Peyer's patch (tissue), 4 donors: Measurements from ENCODE around the gene MICA. TPM values are rescaled to one million over a fixed set of nuclear protein-coding genes. Genes with fewer than 3 reads are reported as not detected.

Experiments
- DNase-seq, 3 donors: peaks; one replicate each; pipeline ENCODE4 v3.0.0-alpha.2; 2017 to 2019
- H3K27ac ChIP-seq, 4 donors: fragments of 200-600 bp; sonication (generic); one replicate each; pipeline ENCODE4 v1.5.1; 2016 to 2019
- H3K27me3 ChIP-seq, 2 donors: fragments of 200-600 bp; sonication (generic); one replicate each; pipeline ENCODE4 v1.5.1; 2019
- H3K36me3 ChIP-seq, 3 donors: fragments of 200-600 bp; sonication (generic); one replicate each; pipeline ENCODE4 v1.5.1; 2016 to 2019
- H3K4me1 ChIP-seq, 4 donors: fragments of 200-600 bp; sonication (generic); one replicate each; pipeline ENCODE4 v1.5.1; 2016 to 2019
- H3K4me3 ChIP-seq, 4 donors: fragments of 200-600 bp; sonication (generic); 1 replicate in 3 of 4; 2 replicates in 1 of 4; pipeline ENCODE4 v1.5.1; 2016 to 2019; ENCODE audit warnings: mild to moderate bottlenecking in 1 of 4
- H3K9me3 ChIP-seq, 4 donors: fragments of 200-600 bp; sonication (generic); one replicate each; pipeline ENCODE4 v1.5.1; 2016 to 2019; ENCODE audit warnings: mild to moderate bottlenecking in 1 of 4
- CTCF ChIP-seq, 6 experiments: fragments of 450-650 bp in 4 of 6; fragments of 200-600 bp in 2 of 6; sonication (generic) in 1 of 6; IDR thresholded peaks; one replicate each; pipeline ENCODE4 v1.5.1; 2017 to 2019; ENCODE audit warnings: antibody characterized with exemption in 6 of 6, mild to moderate bottlenecking in 3 of 6, moderate library complexity in 1 of 6
- POLR2A ChIP-seq, 2 donors: fragments of 450-650 bp; IDR thresholded peaks; one replicate each; pipeline ENCODE4 v1.5.1; 2017; ENCODE audit warnings: antibody characterized with exemption in 2 of 2, mild to moderate bottlenecking in 2 of 2, moderate library complexity in 2 of 2
- total RNA-seq, 4 donors: library from RNA; depleted of rRNA; stranded (reverse); fragments of >200 nt; gene quantifications; one replicate each; pipeline ENCODE4 v1.1.0, GENCODE V29; 2016

MICA gene
- total RNA-seq, 4 donors from 2014 or later: 21.0 to 71.0 (median 29.1) TPM

GRCh38 chr6:31356216-31356945 is 47.0 kb upstream of the MICA start:
- peaks cover 0 to 27% (median 17%) of the 10 kb centered on the region in 4 donors for H3K4me1 ChIP-seq
- peaks cover 0 to 24% (median 2%) of the 10 kb centered on the region in 3 donors for H3K36me3 ChIP-seq
- H3K9me3 ChIP-seq: no peaks in the 10 kb centered on the region
- H3K4me3 ChIP-seq: peak overlapping the region; percentile 63 to 96 (median 80)
- peak in 2 of 3 donors; percentile 72 to 76 for DNase-seq
- H3K27ac ChIP-seq: peak overlapping the region; percentile 86 to 99 (median 92)
- TF ChIP-seq POLR2A (IDR thresholded peaks at IDR 0.05) (no peak), CTCF (IDR thresholded peaks at IDR 0.05) (no peak)
- H3K27me3 ChIP-seq: no peaks in the 10 kb centered on the region

GRCh38 chr6:31356946-31357466 is 46.4 kb upstream of the MICA start, which contains the start of gene HLA-B:
Gene HLA-B (minus strand): TSS chr6:31357179. CDS start chr6:31357158, 21 bp downstream.
- no peak for TF ChIP-seq CTCF (IDR thresholded peaks at IDR 0.05)
- peak; percentile 95 to 99 for TF ChIP-seq POLR2A (IDR thresholded peaks at IDR 0.05)
- Histone ChIP-seq H3K4me1 (peaks cover 0 to 27% (median 17%) of the 10 kb centered on the region in 4 donors), H3K36me3 (peaks cover 0 to 24% (median 2%) of the 10 kb centered on the region in 3 donors), H3K27ac (peak within 1 kb of the TSS; percentile 86 to 99 (median 92)), H3K9me3 (no peaks in the 10 kb centered on the region), H3K27me3 (no peaks in the 10 kb centered on the region), H3K4me3 (peak within 1 kb of the TSS; percentile 63 to 96 (median 80))
- DNase-seq: peak; percentile 86 to 94 (median 87)

DNA sequence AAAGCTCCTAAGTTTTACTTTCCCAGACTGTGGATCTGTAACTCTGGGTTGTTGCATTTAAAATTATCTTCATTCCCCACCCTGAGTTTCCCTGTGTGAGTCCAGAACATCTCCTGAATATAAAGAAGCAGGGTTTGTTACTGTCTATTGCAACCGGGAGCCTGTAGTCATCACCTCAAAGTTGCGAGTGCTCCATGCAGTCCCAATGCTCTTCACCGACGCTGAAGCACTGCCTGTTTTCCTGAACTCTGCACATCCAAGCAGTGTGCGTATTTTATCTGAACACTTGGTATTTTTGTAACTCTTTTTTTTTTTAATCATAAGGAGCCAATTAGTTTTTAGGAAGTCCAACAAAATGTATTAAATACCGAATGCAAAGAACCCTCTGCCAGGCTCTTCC is 45.5 kb upstream of the MICA start:
- Histone ChIP-seq H3K36me3 (peaks cover 0 to 24% (median 2%) of the 10 kb centered on the region in 3 donors), H3K4me3 (peak overlapping the region in 2 of 4 donors; percentile 75 to 96), H3K4me1 (peaks cover 0 to 23% (median 15%) of the 10 kb centered on the region in 4 donors), H3K27ac (peak overlapping the region in 2 of 4 donors; percentile 93 to 99), H3K27me3 (no peaks in the 10 kb centered on the region), H3K9me3 (no peaks in the 10 kb centered on the region)
- DNase-seq: no peak
- TF ChIP-seq POLR2A (IDR thresholded peaks at IDR 0.05) (no peak), CTCF (IDR thresholded peaks at IDR 0.05) (no peak)

- no peaks in the 10 kb centered on the region for H3K27me3 ChIP-seq
- H3K36me3 ChIP-seq: peaks cover 0 to 23% (median 2%) of the 10 kb centered on the region in 3 donors
- no peak for DNase-seq
- peaks cover 0 to 21% (median 11%) of the 10 kb centered on the region in 4 donors for H3K4me1 ChIP-seq
- peak overlapping the region in 1 of 4 donors; percentile 75 for H3K4me3 ChIP-seq
- H3K9me3 ChIP-seq: no peaks in the 10 kb centered on the region
- peak overlapping the region in 2 of 4 donors; percentile 93 to 99 for H3K27ac ChIP-seq
- no peak for TF ChIP-seq CTCF (IDR thresholded peaks at IDR 0.05)
Observed at GRCh38 chr6:31358302-31358701, 45.1 kb upstream of the MICA start.

- Histone ChIP-seq H3K4me3 (no peak overlapping the region), H3K4me1 (peaks cover 0 to 12% (median 4%) of the 10 kb centered on the region in 4 donors), H3K9me3 (no peaks in the 10 kb centered on the region), H3K36me3 (peaks cover 0 to 13% (median 2%) of the 10 kb centered on the region in 3 donors), H3K27me3 (no peaks in the 10 kb centered on the region), H3K27ac (no peak overlapping the region)
- DNase-seq: no peak
- TF ChIP-seq POLR2A (IDR thresholded peaks at IDR 0.05): no peak
- no peak for TF ChIP-seq CTCF (IDR thresholded peaks at IDR 0.05)
Observed at GRCh38 chr6:31359581-31359980, 43.8 kb upstream of the MICA start.
